HG02852 (cell line): Measurements from ENCODE around the gene CNTFR.

ENCODE experiments used
- ATAC-seq: cut with Tn5 transposase; IDR thresholded peaks from one replicate; pipeline ENCODE4 v1.9.1; 2021; ENCODE audit warnings: mild to moderate bottlenecking, moderate library complexity; ENCODE audit not compliant: unreplicated experiment

Gene CNTFR

GRCh38 chr9:34510497-34511468, 78.7 kb downstream of the CNTFR start:
- no peak for ATAC-seq

GRCh38 chr9:34508951-34509350, 80.6 kb downstream of the CNTFR start:
- no peak for ATAC-seq

GRCh38 chr9:34508463-34508862, 81.1 kb downstream of the CNTFR start:
- no peak for ATAC-seq

- no peak for ATAC-seq
Measured at GRCh38 chr9:34507966-34508365, 81.6 kb downstream of the CNTFR start.

GRCh38 chr9:34507556-34507955, 82.0 kb downstream of the CNTFR start:
- ATAC-seq, result no peak

- no peak for ATAC-seq
Measured at GRCh38 chr9:34506623-34507022, 82.9 kb downstream of the CNTFR start.

- no peak for ATAC-seq
Measured at GRCh38 chr9:34505370-34506120, 84.0 kb downstream of the CNTFR start.

- no peak for ATAC-seq
Measured at GRCh38 chr9:34503406-34503805, 86.1 kb downstream of the CNTFR start.

GRCh38 chr9:34502891-34503290, 86.6 kb downstream of the CNTFR start:
- no peak for ATAC-seq

- no peak for ATAC-seq
Measured at GRCh38 chr9:34502471-34502870, 87.1 kb downstream of the CNTFR start.

GRCh38 chr9:34501889-34502425, 87.6 kb downstream of the CNTFR start:
- ATAC-seq, result no peak
